Body of pancreas (tissue), 4 donors: Measurements from ENCODE around the gene ZNF738.

Source experiments
- CTCF ChIP-seq, 7 experiments: fragments of 450-650 bp in 4 of 7; fragments of 200-600 bp in 3 of 7; sonication (generic) in 3 of 7; IDR thresholded peaks; one replicate each; pipeline ENCODE4 v1.5.1; 2016 to 2019; ENCODE audit warnings: antibody characterized with exemption in 7 of 7
- POLR2A ChIP-seq, 3 donors: fragments of 450-650 bp; IDR thresholded peaks; one replicate each; pipeline ENCODE4 v1.6.1; 2016; ENCODE audit warnings: antibody characterized with exemption in 3 of 3, mild to moderate bottlenecking in 2 of 3

- TF ChIP-seq CTCF (IDR thresholded peaks at IDR 0.05), result no peak
- TF ChIP-seq POLR2A (IDR thresholded peaks at IDR 0.05), result no peak
Observed at GRCh38 chr19:21362291-21362690, 3.5 kb downstream of the ZNF738 start.
